ENCODE results near the gene CACNA1B. TPM values are rescaled to one million over a fixed set of nuclear protein-coding genes. Genes with fewer than 3 reads are reported as not detected.

Gene CACNA1B
- total RNA-seq, 3 donors from 2014 or later = 0.12 to 1.7 (median 0.22) TPM

GRCh38 chr9:137951597-137952490 is 74.3 kb downstream of the CACNA1B start:
- ATAC-seq (no peak), DNase-seq (no peak)
- Histone ChIP-seq H3K36me3 (ENCODE audit: low read depth) (no peaks in the 10 kb centered on the region), H3K9me3 (peaks cover 2% of the 10 kb centered on the region), H3K4me1 (ENCODE audit: low read depth) (no peaks in the 10 kb centered on the region), H3K4me3 (no peak overlapping the region)
- no peak for TF ChIP-seq CTCF (IDR thresholded peaks at IDR 0.05)
- intact Hi-C loops (cut with DNase I, micrococcal nuclease) = no loop called here

DNA sequence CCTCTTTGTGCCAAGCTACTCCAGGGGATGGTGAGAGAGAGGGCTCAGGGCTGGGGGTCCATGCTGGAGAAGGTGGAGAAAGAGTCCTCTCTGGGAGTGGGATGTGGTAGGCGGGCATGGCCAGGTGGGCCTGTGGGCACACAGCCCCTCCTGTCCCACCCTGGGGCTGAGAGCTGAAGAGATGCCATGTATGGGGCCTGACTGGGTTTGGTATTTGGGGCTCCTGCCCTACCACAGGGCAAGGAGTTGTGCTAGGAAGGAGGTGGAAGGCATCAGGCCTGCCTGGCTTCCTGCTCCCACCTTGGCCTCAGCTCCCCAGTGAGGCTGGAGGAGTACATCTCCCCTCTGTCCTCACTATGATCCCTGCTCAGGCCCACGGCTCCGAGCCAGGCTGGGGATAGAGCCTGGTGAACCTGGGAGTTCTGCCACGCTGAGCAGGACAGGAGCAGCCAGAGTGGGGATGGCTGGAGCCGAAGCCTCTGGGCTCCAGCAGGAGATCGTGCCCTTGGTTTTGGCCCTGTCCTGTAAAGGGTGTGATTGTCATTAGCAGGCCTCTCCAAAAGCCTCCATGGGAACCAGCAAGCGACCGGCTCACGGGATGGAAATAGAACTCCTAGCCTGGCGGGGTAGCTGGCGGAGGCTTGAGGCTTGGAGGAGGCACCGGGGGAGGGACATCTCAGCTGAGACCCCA is 75.5 kb downstream of the CACNA1B start:
- TF ChIP-seq CTCF (IDR thresholded peaks at IDR 0.05) = no peak
- DNase-seq (no peak), ATAC-seq (no peak)
- Histone ChIP-seq H3K9me3 (no peaks in the 10 kb centered on the region), H3K4me3 (no peak overlapping the region), H3K36me3 (ENCODE audit: low read depth) (no peaks in the 10 kb centered on the region), H3K4me1 (ENCODE audit: low read depth) (no peaks in the 10 kb centered on the region)
- intact Hi-C loops (cut with DNase I, micrococcal nuclease) = no loop called here

DNA sequence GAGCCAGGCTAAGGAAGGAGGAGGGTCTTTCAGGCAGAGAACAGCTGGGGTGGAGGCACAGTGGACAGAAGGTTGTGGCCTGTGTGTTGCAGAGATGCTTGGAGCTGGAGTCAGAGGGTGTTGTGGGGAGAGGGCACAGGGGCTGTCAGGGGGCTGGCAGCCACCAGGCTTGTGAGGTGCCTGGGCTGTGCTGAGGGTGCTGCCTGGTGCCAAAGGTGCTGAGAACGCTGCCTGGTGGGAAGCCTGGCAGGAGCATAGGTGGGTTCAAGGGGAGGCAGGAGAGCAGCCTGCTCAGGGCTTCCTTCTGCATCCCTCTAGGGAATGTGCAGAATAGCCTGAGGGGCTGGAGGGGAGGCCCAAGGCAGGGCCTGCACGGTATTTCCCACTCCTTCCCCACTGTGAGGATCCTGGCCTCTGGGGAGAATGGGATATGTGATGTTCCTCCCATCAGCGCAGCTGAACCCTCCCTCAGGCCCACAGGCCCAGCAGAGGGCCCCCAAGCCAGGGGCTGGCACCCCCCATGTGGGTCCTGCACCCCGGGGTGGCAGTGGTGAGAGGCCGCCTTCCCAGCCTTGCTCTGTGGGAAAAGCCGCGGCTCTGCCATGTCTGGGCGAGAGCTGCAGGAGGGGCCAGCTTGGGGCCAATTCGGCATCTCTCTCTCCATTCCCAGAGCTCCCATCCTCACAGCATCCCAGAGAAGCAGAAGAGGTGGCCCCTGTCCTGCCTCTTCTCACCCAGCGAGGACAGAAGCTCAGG is 76.3 kb downstream of the CACNA1B start:
- TF ChIP-seq CTCF (IDR thresholded peaks at IDR 0.05) = no peak
- no peaks in the 10 kb centered on the region for H3K9me3 ChIP-seq
- H3K4me1 ChIP-seq (ENCODE audit: low read depth) = no peaks in the 10 kb centered on the region
- intact Hi-C loops (cut with DNase I, micrococcal nuclease) = no loop called here
- ATAC-seq (no peak), DNase-seq (no peak)
- no peak overlapping the region for H3K4me3 ChIP-seq
- H3K36me3 ChIP-seq (ENCODE audit: low read depth) = no peaks in the 10 kb centered on the region

DNA sequence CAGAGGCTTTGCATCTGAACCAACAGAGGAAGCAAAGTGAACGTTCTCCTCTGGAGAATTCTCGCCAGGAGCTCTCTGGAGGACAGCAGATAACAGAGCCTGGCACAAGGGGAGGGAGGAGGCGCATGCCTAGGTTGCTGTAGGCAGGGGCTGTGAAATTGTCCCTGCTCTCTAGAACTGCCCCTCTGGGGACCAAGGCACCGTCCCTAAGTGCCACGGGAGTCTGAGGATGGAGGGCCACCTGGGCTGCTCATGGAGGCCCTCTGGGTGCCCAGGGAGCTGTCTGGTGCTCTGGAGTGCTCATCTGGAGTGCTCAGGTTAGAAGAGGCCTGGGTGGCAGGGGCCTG is 77.6 kb downstream of the CACNA1B start:
- Histone ChIP-seq H3K9me3 (no peaks in the 10 kb centered on the region), H3K36me3 (ENCODE audit: low read depth) (no peaks in the 10 kb centered on the region), H3K4me3 (no peak overlapping the region), H3K4me1 (ENCODE audit: low read depth) (no peaks in the 10 kb centered on the region)
- intact Hi-C loops (cut with DNase I, micrococcal nuclease) = no loop called here
- ATAC-seq (no peak), DNase-seq (no peak)
- no peak for TF ChIP-seq CTCF (IDR thresholded peaks at IDR 0.05)

DNA sequence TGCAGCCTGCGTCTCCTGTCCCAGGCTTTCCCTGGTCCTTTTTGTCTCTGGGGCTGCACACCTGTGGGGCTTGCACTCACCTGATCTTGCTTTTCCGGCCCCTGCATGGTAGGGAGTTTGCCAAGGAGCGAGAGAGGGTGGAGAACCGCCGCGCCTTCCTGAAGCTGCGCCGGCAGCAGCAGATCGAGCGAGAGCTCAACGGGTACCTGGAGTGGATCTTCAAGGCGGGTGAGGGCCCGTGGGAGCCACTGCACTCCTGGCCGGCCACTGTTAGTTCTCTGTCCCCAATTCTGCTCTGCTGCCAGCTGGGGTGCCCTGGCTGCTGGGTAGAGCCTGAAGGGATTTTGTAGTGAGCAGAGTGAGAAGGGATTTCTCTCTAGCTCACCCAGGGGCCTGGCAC is 78.0 kb downstream of the CACNA1B start:
- Histone ChIP-seq H3K4me3 (no peak overlapping the region), H3K9me3 (no peaks in the 10 kb centered on the region), H3K36me3 (ENCODE audit: low read depth) (no peaks in the 10 kb centered on the region), H3K4me1 (ENCODE audit: low read depth) (no peaks in the 10 kb centered on the region)
- TF ChIP-seq CTCF (IDR thresholded peaks at IDR 0.05) = no peak
- intact Hi-C loops (cut with DNase I, micrococcal nuclease) = no loop called here
- DNase-seq (no peak), ATAC-seq (no peak)

All from mucosa of descending colon (tissue), 3 donors.